HepG2 (cell line): ENCODE results near the gene STPG4. TPM values are rescaled to one million over a fixed set of nuclear protein-coding genes. Genes with fewer than 3 reads are reported as not detected.
A peak's percentile ranks its signal among the peaks of the same experiment; 100 is the strongest.

Source experiments
- FIP1L1 ChIP-seq: fragments of 200-400 bp; formaldehyde crosslinking; IDR thresholded peaks from 2 replicates; pipeline ENCODE4 v1.6.1; 2018; ENCODE audit warnings: low read depth, mild to moderate bottlenecking, low read length, moderate library complexity, borderline replicate concordance; ENCODE audit not compliant: insufficient read depth
- HHEX ChIP-seq: IDR thresholded peaks from 2 replicates; pipeline ENCODE4 v1.6.1; 2016; ENCODE audit warnings: control low read depth
- HNRNPUL1 ChIP-seq: fragments of 200-400 bp; formaldehyde crosslinking; IDR thresholded peaks from 2 replicates; pipeline ENCODE4 v1.6.1; 2017; ENCODE audit warnings: low read depth, mild to moderate bottlenecking, low read length, moderate library complexity
- LRRFIP1 ChIP-seq: sonication (generic); formaldehyde crosslinking; conservative IDR thresholded peaks from 2 replicates; pipeline ENCODE4 v1.4.0; 2020; ENCODE audit warnings: missing genetic modification reagents
- SALL1 ChIP-seq: sonication (generic); formaldehyde crosslinking; IDR thresholded peaks from 2 replicates; pipeline ENCODE4 v1.8.0; 2022; ENCODE audit warnings: mild to moderate bottlenecking, missing genetic modification reagents
- SCMH1 ChIP-seq: sonication (generic); formaldehyde crosslinking; IDR thresholded peaks from 2 replicates; pipeline ENCODE4 v1.9.0; 2021; ENCODE audit warnings: missing genetic modification reagents, mild to moderate bottlenecking, borderline replicate concordance
- SMAD9 ChIP-seq: sonication (generic); formaldehyde crosslinking; IDR thresholded peaks from 2 replicates; pipeline ENCODE4 v1.5.1; 2020; ENCODE audit warnings: mild to moderate bottlenecking, missing genetic modification reagents
- TEF ChIP-seq: sonication (generic); formaldehyde crosslinking; IDR thresholded peaks from 2 replicates; pipeline ENCODE4 v1.5.0; 2020; ENCODE audit warnings: missing genetic modification reagents
- THAP8 ChIP-seq: sonication (generic); formaldehyde crosslinking; IDR thresholded peaks from 2 replicates; pipeline ENCODE4 v1.5.1; 2020; ENCODE audit warnings: missing genetic modification reagents, mild to moderate bottlenecking, borderline replicate concordance
- TOE1 ChIP-seq: sonication (generic); formaldehyde crosslinking; IDR thresholded peaks from 2 replicates; pipeline ENCODE4 v1.4.0; 2020; ENCODE audit warnings: mild to moderate bottlenecking, missing genetic modification reagents
- ZNF318 ChIP-seq: sonication (generic); formaldehyde crosslinking; IDR thresholded peaks from 2 replicates; pipeline ENCODE4 v1.4.0; 2020; ENCODE audit warnings: mild to moderate bottlenecking, missing genetic modification reagents
- ZNF530 ChIP-seq: sonication (generic); formaldehyde crosslinking; IDR thresholded peaks from 2 replicates; pipeline ENCODE4 v1.5.0; 2020; ENCODE audit warnings: low read depth, mild to moderate bottlenecking, missing genetic modification reagents
- ZNF615 ChIP-seq: sonication (generic); formaldehyde crosslinking; IDR thresholded peaks from 2 replicates; pipeline ENCODE4 v1.5.0; 2020; ENCODE audit warnings: mild to moderate bottlenecking, missing genetic modification reagents, borderline replicate concordance
- ZXDC ChIP-seq: sonication (generic); formaldehyde crosslinking; IDR thresholded peaks from 2 replicates; pipeline ENCODE4 v1.5.0; 2020; ENCODE audit warnings: mild to moderate bottlenecking, missing genetic modification reagents
- polyA plus RNA-seq, 8 experiments: library from polyadenylated mRNA; depleted of rRNA in 3 of 8; stranded (reverse) in 7 of 8; unstranded in 1 of 8; fragments of >200 nt; fragmentation: Illumina TruSeq in 4 of 8; extraction: Trizol in 4 of 8; gene quantifications; 2 replicates each; pipeline versions ENCODE4 v1.2.1 to v1.2.3, GENCODE V29; 2011 to 2016; ENCODE audit warnings: low read depth in 4 of 8, missing spikeins in 1 of 8, mixed read lengths in 1 of 8; ENCODE audit not compliant: insufficient read depth in 1 of 8
- total RNA-seq, 5 experiments: library from RNA; depleted of rRNA; stranded (reverse); fragments of >200 nt; fragmentation: Illumina TruSeq; extraction: Trizol; gene quantifications; 2 replicates each; pipeline ENCODE4 v1.2.3, GENCODE V29; 2016; ENCODE audit warnings: low read depth in 1 of 5

STPG4 gene
- total and polyA plus RNA-seq, 2 of the 13 experiments (the other 11 are each of a cell fraction or from before 2014, with no cell fraction given): 0.11 to 0.15 TPM

- TF ChIP-seq LRRFIP1: no peak
- TF ChIP-seq TEF (CRISPR knock-in tag): no peak
- no peak for TF ChIP-seq ZXDC (CRISPR knock-in tag)
- no peak for TF ChIP-seq HHEX
- TF ChIP-seq ZNF318: no peak
- no peak for TF ChIP-seq ZNF615 (CRISPR knock-in tag)
- TF ChIP-seq SCMH1 (CRISPR knock-in tag): no peak
- TF ChIP-seq HNRNPUL1: no peak
- TF ChIP-seq FIP1L1: no peak
- TF ChIP-seq SALL1 (CRISPR knock-in tag): peak; percentile 32; the same call in 1 of the 2 replicates
- TF ChIP-seq ZNF530 (CRISPR knock-in tag): no peak
- TF ChIP-seq SMAD9 (CRISPR knock-in tag): no peak
- TF ChIP-seq TOE1 (CRISPR knock-in tag): no peak
- no peak for TF ChIP-seq THAP8
Observed at GRCh38 chr2:47040651-47041050, 114.5 kb downstream of the STPG4 start (continued).
